Stimulated activated CD4-positive, alpha-beta T cell treated with anti-CD3 and anti-CD28 coated beads, Interleukin-4, amount 100 ng/mL, for 1 hour (primary cell): ENCODE data around the gene TTLL5.

ENCODE experiments used
- DNase-seq: peaks from one replicate; pipeline ENCODE4 v3.0.0-alpha.2; 2020

TTLL5 gene

GRCh38 chr14:75805646-75806045 lies 144.6 kb downstream of the TTLL5 start:
- DNase-seq: no peak

GRCh38 chr14:75806352-75806832 lies 145.3 kb downstream of the TTLL5 start:
- no peak for DNase-seq

GRCh38 chr14:75807667-75808360 lies 146.8 kb downstream of the TTLL5 start:
- DNase-seq: no peak

GRCh38 chr14:75811136-75811829 lies 150.2 kb downstream of the TTLL5 start:
- no peak for DNase-seq

- DNase-seq: no peak
These were observed 150.9 kb downstream of the TTLL5 start for GRCh38 chr14:75811872-75812499.

GRCh38 chr14:75812622-75813021 lies 151.6 kb downstream of the TTLL5 start:
- DNase-seq: no peak

GRCh38 chr14:75820761-75821160 lies 159.7 kb downstream of the TTLL5 start:
- no peak for DNase-seq

- no peak for DNase-seq
These were observed 160.9 kb downstream of the TTLL5 start for GRCh38 chr14:75821831-75822521.

- no peak for DNase-seq
These were observed 161.6 kb downstream of the TTLL5 start for GRCh38 chr14:75822522-75823141.

- no peak for DNase-seq
These were observed 162.3 kb downstream of the TTLL5 start for GRCh38 chr14:75823334-75823733.

GRCh38 chr14:75824318-75824717 lies 163.3 kb downstream of the TTLL5 start:
- no peak for DNase-seq

GRCh38 chr14:75825147-75825592 lies 164.1 kb downstream of the TTLL5 start:
- DNase-seq: no peak

GRCh38 chr14:75826599-75826998 lies 165.6 kb downstream of the TTLL5 start:
- DNase-seq: no peak

GRCh38 chr14:75827331-75827730 lies 166.3 kb downstream of the TTLL5 start:
- no peak for DNase-seq

GRCh38 chr14:75829316-75829715 lies 168.3 kb downstream of the TTLL5 start:
- no peak for DNase-seq

GRCh38 chr14:75831455-75831854 lies 170.4 kb downstream of the TTLL5 start:
- peak; percentile 6 for DNase-seq

GRCh38 chr14:75831952-75832351 lies 170.9 kb downstream of the TTLL5 start:
- DNase-seq: no peak

GRCh38 chr14:75832621-75833297 lies 171.7 kb downstream of the TTLL5 start:
- no peak for DNase-seq

GRCh38 chr14:75833326-75834020 lies 172.4 kb downstream of the TTLL5 start:
- DNase-seq: no peak

- DNase-seq: no peak
These were observed 174.2 kb downstream of the TTLL5 start for GRCh38 chr14:75835156-75835725.

- DNase-seq: no peak
These were observed 174.7 kb downstream of the TTLL5 start for GRCh38 chr14:75835737-75836136.
